Measurements from ENCODE around the gene CDK5RAP3.

DNA sequence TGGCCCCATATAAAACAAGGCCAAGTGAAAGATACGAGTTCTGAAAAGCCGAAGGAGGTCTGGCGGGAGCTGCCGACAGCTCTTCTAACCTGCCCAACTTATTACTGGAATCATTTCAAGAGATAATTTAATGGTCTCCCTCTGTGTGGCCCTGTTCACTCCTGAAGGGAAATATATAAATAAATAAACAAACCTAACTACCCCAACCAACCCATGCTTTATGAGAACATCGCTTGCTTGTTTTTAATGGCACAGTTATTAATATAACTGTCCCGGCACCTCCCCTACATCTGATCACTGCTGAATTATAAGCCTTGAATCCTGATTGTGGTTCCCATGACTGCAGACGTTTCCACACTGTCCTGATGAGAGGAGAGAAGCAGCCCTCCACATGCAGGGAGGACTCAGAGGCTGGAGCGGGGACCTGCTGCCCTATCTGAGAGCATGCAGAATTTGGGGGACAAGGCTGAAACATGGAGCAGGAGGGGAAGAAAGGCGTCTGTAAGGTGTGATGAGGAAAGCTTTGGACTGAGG, 22.2 kb downstream of the CDK5RAP3 start:
- TF ChIP-seq, protein P1, sequence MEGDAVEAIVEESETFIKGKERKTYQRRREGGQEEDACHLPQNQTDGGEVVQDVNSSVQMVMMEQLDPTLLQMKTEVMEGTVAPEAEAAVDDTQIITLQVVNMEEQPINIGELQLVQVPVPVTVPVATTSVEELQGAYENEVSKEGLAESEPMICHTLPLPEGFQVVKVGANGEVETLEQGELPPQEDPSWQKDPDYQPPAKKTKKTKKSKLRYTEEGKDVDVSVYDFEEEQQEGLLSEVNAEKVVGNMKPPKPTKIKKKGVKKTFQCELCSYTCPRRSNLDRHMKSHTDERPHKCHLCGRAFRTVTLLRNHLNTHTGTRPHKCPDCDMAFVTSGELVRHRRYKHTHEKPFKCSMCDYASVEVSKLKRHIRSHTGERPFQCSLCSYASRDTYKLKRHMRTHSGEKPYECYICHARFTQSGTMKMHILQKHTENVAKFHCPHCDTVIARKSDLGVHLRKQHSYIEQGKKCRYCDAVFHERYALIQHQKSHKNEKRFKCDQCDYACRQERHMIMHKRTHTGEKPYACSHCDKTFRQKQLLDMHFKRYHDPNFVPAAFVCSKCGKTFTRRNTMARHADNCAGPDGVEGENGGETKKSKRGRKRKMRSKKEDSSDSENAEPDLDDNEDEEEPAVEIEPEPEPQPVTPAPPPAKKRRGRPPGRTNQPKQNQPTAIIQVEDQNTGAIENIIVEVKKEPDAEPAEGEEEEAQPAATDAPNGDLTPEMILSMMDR (IDR thresholded peaks at IDR 0.05; ENCODE audit: borderline replicate concordance, extremely low read depth, low read length, poor library complexity, severe bottlenecking) = no peak
- no peak for TF ChIP-seq EZH2 (IDR thresholded peaks at IDR 0.05; ENCODE audit: borderline replicate concordance, low read depth, low read length, severe bottlenecking)

All from DND-41 (cell line).